Measurements from ENCODE around the gene CHRNB4. TPM values are rescaled to one million over a fixed set of nuclear protein-coding genes. Genes with fewer than 3 reads are reported as not detected.

Gene CHRNB4

Small RNA genes within 50 kb of the gene (small RNA-seq; reads per million reads assigned to genes)
- not detected for gene AC067863.2 (ENCODE audit: insufficient read depth)
